GM21360 (cell line): ENCODE data around the gene ACBD4.
"Not testable (repeated sequence)": the region's sequence is repeated elsewhere in the genome, so short reads cannot be mapped to it uniquely, and the experiment has no call there.

Experiments
- ATAC-seq: cut with Tn5 transposase; IDR thresholded peaks from one replicate; pipeline ENCODE4 v1.9.1; 2021; ENCODE audit warnings: mild to moderate bottlenecking, moderate library complexity; ENCODE audit not compliant: unreplicated experiment

The ACBD4 gene

GRCh38 chr17:45117848-45118646 is 17.4 kb upstream of the ACBD4 start:
- ATAC-seq = no peak

GRCh38 chr17:45118691-45119090 is 16.8 kb upstream of the ACBD4 start:
- ATAC-seq = no peak

GRCh38 chr17:45119964-45120363 is 15.5 kb upstream of the ACBD4 start:
- no peak for ATAC-seq

- ATAC-seq = no peak
Measured at GRCh38 chr17:45120558-45120957, 14.9 kb upstream of the ACBD4 start.

GRCh38 chr17:45121055-45121454 is 14.4 kb upstream of the ACBD4 start:
- no peak for ATAC-seq

GRCh38 chr17:45123076-45123770 is 12.3 kb upstream of the ACBD4 start:
- ATAC-seq = no peak

- no peak for ATAC-seq
Measured at GRCh38 chr17:45123930-45124796, 11.3 kb upstream of the ACBD4 start.

GRCh38 chr17:45124797-45125122 is 10.7 kb upstream of the ACBD4 start:
- not testable (repeated sequence) for ATAC-seq

- ATAC-seq = no peak
Measured at GRCh38 chr17:45125509-45125908, 10.0 kb upstream of the ACBD4 start.

- ATAC-seq = no peak
Measured at GRCh38 chr17:45127207-45127547, 8.3 kb upstream of the ACBD4 start.

GRCh38 chr17:45127548-45128300 is 7.8 kb upstream of the ACBD4 start:
- ATAC-seq = no peak

- ATAC-seq = no peak
Measured at GRCh38 chr17:45128331-45128730, 7.2 kb upstream of the ACBD4 start.

- no peak for ATAC-seq
Measured at GRCh38 chr17:45128989-45129388, 6.5 kb upstream of the ACBD4 start.

GRCh38 chr17:45129426-45129939 is 6.0 kb upstream of the ACBD4 start:
- no peak for ATAC-seq

GRCh38 chr17:45129940-45130680 is 5.4 kb upstream of the ACBD4 start:
- ATAC-seq = no peak

- no peak for ATAC-seq
Measured at GRCh38 chr17:45130681-45131615, 4.5 kb upstream of the ACBD4 start.

GRCh38 chr17:45131616-45132319 is 3.7 kb upstream of the ACBD4 start:
- ATAC-seq = no peak

GRCh38 chr17:45132320-45132571 is 3.2 kb upstream of the ACBD4 start, which contains the start of gene PLCD3:
Gene PLCD3 (minus strand): TSS chr17:45132515. CDS start chr17:45132410, 105 bp downstream.
- no peak for ATAC-seq
